CD4-positive, CD25-positive, alpha-beta regulatory T cell (primary cell): ENCODE results near the gene AIG1. TPM values are rescaled to one million over a fixed set of nuclear protein-coding genes. Genes with fewer than 3 reads are reported as not detected.
A peak's percentile ranks its signal among the peaks of the same experiment; 100 is the strongest.
"Not testable (repeated sequence)": the region's sequence is repeated elsewhere in the genome, so short reads cannot be mapped to it uniquely, and the experiment has no call there.

Experiments
- ATAC-seq, 2 donors: fragments of 150-1000 bp; cut with Tn5 transposase; one replicate each; pipeline ENCODE4 v1.10.0; 2021; ENCODE audit warnings: low read depth in 2 of 2, moderate number of reproducible peaks in 2 of 2, moderate library complexity in 1 of 2
- DNase-seq, 3 donors: peaks; one replicate each; pipeline versions ENCODE4 v3.0.0 to v3.0.0-alpha.2; 2012 to 2022; ENCODE audit warnings: mixed read lengths in 1 of 3
- H3K27ac ChIP-seq: one replicate; pipeline ENCODE4 v1.7.0; 2013; ENCODE audit warnings: mild to moderate bottlenecking, low read length; ENCODE audit not compliant: insufficient read depth, poor library complexity, severe bottlenecking
- H3K27me3 ChIP-seq: one replicate; pipeline ENCODE4 v1.7.0; 2013; ENCODE audit warnings: low read length; ENCODE audit not compliant: control insufficient read depth, insufficient read depth
- H3K36me3 ChIP-seq: one replicate; pipeline ENCODE4 v1.7.0; 2013; ENCODE audit warnings: mild to moderate bottlenecking, low read length, moderate library complexity; ENCODE audit not compliant: control insufficient read depth, insufficient read depth
- H3K4me1 ChIP-seq: 2 replicates; pipeline ENCODE4 v1.7.0; 2013; ENCODE audit warnings: mild to moderate bottlenecking, low read length; ENCODE audit not compliant: insufficient read depth, control insufficient read depth, poor library complexity, severe bottlenecking
- H3K4me3 ChIP-seq: one replicate; pipeline ENCODE4 v1.7.0; 2013; ENCODE audit warnings: low read depth, mild to moderate bottlenecking, low read length, moderate library complexity
- H3K9me3 ChIP-seq, 2 experiments: 1 replicate in 1 of 2; 2 replicates in 1 of 2; pipeline ENCODE4 v1.7.0; 2013; ENCODE audit warnings: low read length in 2 of 2, mild to moderate bottlenecking in 1 of 2, moderate library complexity in 1 of 2; ENCODE audit not compliant: control insufficient read depth in 2 of 2
- H3K27ac Mint-ChIP-seq, 3 donors: one replicate each; pipeline ENCODE4 v1.8.0; 2020 to 2022; ENCODE audit warnings: mild to moderate bottlenecking in 3 of 3, mixed read lengths in 3 of 3, moderate library complexity in 2 of 3
- H3K27me3 Mint-ChIP-seq: one replicate; pipeline ENCODE4 v1.8.0; 2022; ENCODE audit warnings: mild to moderate bottlenecking, mixed read lengths
- H3K36me3 Mint-ChIP-seq: one replicate; pipeline ENCODE4 v1.8.0; 2020; ENCODE audit warnings: mixed read lengths
- H3K4me1 Mint-ChIP-seq, 4 donors: one replicate each; pipeline ENCODE4 v1.8.0; 2020 to 2022; ENCODE audit warnings: mixed read lengths in 4 of 4, mild to moderate bottlenecking in 1 of 4
- H3K4me3 Mint-ChIP-seq, 4 donors: one replicate each; pipeline ENCODE4 v1.8.0; 2020 to 2022; ENCODE audit warnings: mild to moderate bottlenecking in 4 of 4, mixed read lengths in 4 of 4, moderate library complexity in 3 of 4
- H3K9me3 Mint-ChIP-seq, 7 donors: one replicate each; pipeline ENCODE4 v1.8.0; 2020 to 2022; ENCODE audit warnings: mixed read lengths in 7 of 7, mild to moderate bottlenecking in 3 of 7, moderate library complexity in 2 of 7
- polyA plus RNA-seq, 4 donors: library from polyadenylated mRNA; unstranded; fragments of 300-500 nt; fragmentation: Illumina TruSeq; gene quantifications; one replicate each; pipeline ENCODE4 v1.2.3, GENCODE V29; 2021
- total RNA-seq: library from RNA; stranded (reverse); gene quantifications from one replicate; pipeline ENCODE4 v1.2.3, GENCODE V29; 2022

The AIG1 gene
- total RNA-seq (4.2 TPM), polyA plus RNA-seq (10 to 100 TPM in 3 of 4 donors, 1 to 10 TPM in 1; 7.5 to 19.6 (median 15.6) TPM)

GRCh38 chr6:143060806-143061596 lies at the start of gene AIG1:
AIG1 (plus strand) TSS chr6:143060889; CDS start chr6:143060926, 37 bp downstream.
- peaks cover 16 to 43% (median 20%) of the 10 kb centered on the region in 4 donors for H3K4me1 Mint-ChIP-seq
- peaks cover 23% of the 10 kb centered on the region for H3K27me3 Mint-ChIP-seq
- peaks cover 0 to 1% (median 0%) of the 10 kb centered on the region in 7 donors for H3K9me3 Mint-ChIP-seq
- Histone ChIP-seq H3K36me3 (no peaks in the 10 kb centered on the region), H3K9me3 (no peaks in the 10 kb centered on the region), H3K27ac (peak within 1 kb of the TSS; percentile 78), H3K4me1 (peaks cover 16% of the 10 kb centered on the region), H3K4me3 (peak within 1 kb of the TSS; percentile 83), H3K27me3 (no peaks in the 10 kb centered on the region)
- no peaks in the 10 kb centered on the region for H3K36me3 Mint-ChIP-seq
- DNase-seq (peak; percentile 60 to 67 (median 65)), ATAC-seq (peak; percentile 59 to 63)
- peak within 1 kb of the TSS; percentile 97 to 99 (median 98) for H3K27ac Mint-ChIP-seq
- H3K4me3 Mint-ChIP-seq = peak within 1 kb of the TSS; percentile 88 to 98 (median 96)

- DNase-seq (no peak), ATAC-seq (no peak)
- no peaks in the 10 kb centered on the region for H3K9me3 Mint-ChIP-seq
- Histone ChIP-seq H3K36me3 (no peaks in the 10 kb centered on the region), H3K4me3 (no peak overlapping the region), H3K9me3 (no peaks in the 10 kb centered on the region), H3K27me3 (peaks cover 5% of the 10 kb centered on the region), H3K4me1 (no peaks in the 10 kb centered on the region), H3K27ac (no peak overlapping the region)
- H3K36me3 Mint-ChIP-seq = no peaks in the 10 kb centered on the region
- peak overlapping the region in 1 of 3 donors; percentile 30 for H3K27ac Mint-ChIP-seq
- no peak overlapping the region for H3K4me3 Mint-ChIP-seq
- H3K27me3 Mint-ChIP-seq = peaks cover 3% of the 10 kb centered on the region
- peaks cover 0 to 2% (median 0%) of the 10 kb centered on the region in 4 donors for H3K4me1 Mint-ChIP-seq
Observed at GRCh38 chr6:143014764-143015163, 45.9 kb upstream of the AIG1 start.

- no peak overlapping the region for H3K27ac ChIP-seq
- Mint-ChIP-seq H3K9me3 (no peaks in the 10 kb centered on the region), H3K36me3 (no peaks in the 10 kb centered on the region), H3K27me3 (no peaks in the 10 kb centered on the region), H3K4me3 (no peak overlapping the region), H3K27ac (no peak overlapping the region), H3K4me1 (peaks cover 0 to 2% (median 0%) of the 10 kb centered on the region in 4 donors)
- no peak overlapping the region for H3K4me3 ChIP-seq
- no peaks in the 10 kb centered on the region for H3K4me1 ChIP-seq
- peaks cover 5% of the 10 kb centered on the region for H3K27me3 ChIP-seq
- H3K36me3 ChIP-seq = no peaks in the 10 kb centered on the region
- ATAC-seq = no peak
- DNase-seq = no peak
- no peaks in the 10 kb centered on the region for H3K9me3 ChIP-seq
Observed at GRCh38 chr6:143015300-143015706, 45.4 kb upstream of the AIG1 start.

GRCh38 chr6:143018955-143019354 lies 41.7 kb upstream of the AIG1 start:
- H3K27ac ChIP-seq = no peak overlapping the region
- H3K9me3 Mint-ChIP-seq = peaks cover 0 to 5% (median 3%) of the 10 kb centered on the region in 7 donors
- no peaks in the 10 kb centered on the region for H3K36me3 ChIP-seq
- H3K36me3 Mint-ChIP-seq = no peaks in the 10 kb centered on the region
- no peak for DNase-seq
- H3K27me3 Mint-ChIP-seq = no peaks in the 10 kb centered on the region
- no peaks in the 10 kb centered on the region for H3K9me3 ChIP-seq
- no peak for ATAC-seq
- H3K4me3 Mint-ChIP-seq = no peak overlapping the region
- no peak overlapping the region for H3K4me3 ChIP-seq
- H3K27ac Mint-ChIP-seq = no peak overlapping the region
- H3K4me1 ChIP-seq = no peaks in the 10 kb centered on the region
- no peaks in the 10 kb centered on the region for H3K27me3 ChIP-seq
- H3K4me1 Mint-ChIP-seq = peaks cover 0 to 2% (median 0%) of the 10 kb centered on the region in 4 donors

- H3K27ac Mint-ChIP-seq, ATAC-seq, H3K9me3 Mint-ChIP-seq: not testable (repeated sequence)
Observed at GRCh38 chr6:143020862-143021261, 39.8 kb upstream of the AIG1 start.

GRCh38 chr6:143021543-143021942 lies 39.1 kb upstream of the AIG1 start:
- H3K4me1 Mint-ChIP-seq = no peaks in the 10 kb centered on the region
- H3K36me3 Mint-ChIP-seq = no peaks in the 10 kb centered on the region
- no peak overlapping the region for H3K4me3 Mint-ChIP-seq
- no peak for ATAC-seq
- Histone ChIP-seq H3K9me3 (no peaks in the 10 kb centered on the region), H3K27ac (no peak overlapping the region), H3K4me1 (no peaks in the 10 kb centered on the region), H3K4me3 (no peak overlapping the region), H3K27me3 (no peaks in the 10 kb centered on the region), H3K36me3 (no peaks in the 10 kb centered on the region)
- peaks cover 0 to 5% (median 3%) of the 10 kb centered on the region in 7 donors for H3K9me3 Mint-ChIP-seq
- DNase-seq = no peak
- H3K27me3 Mint-ChIP-seq = no peaks in the 10 kb centered on the region
- no peak overlapping the region for H3K27ac Mint-ChIP-seq

More at GRCh38 chr6:143020862-143021261, 39.8 kb upstream of the AIG1 start:
- not testable (repeated sequence) for H3K36me3 Mint-ChIP-seq, DNase-seq, H3K9me3 ChIP-seq, H3K4me1 ChIP-seq, H3K27me3 Mint-ChIP-seq, H3K27ac ChIP-seq, H3K27me3 ChIP-seq, H3K4me3 ChIP-seq, H3K4me1 Mint-ChIP-seq, H3K4me3 Mint-ChIP-seq, H3K36me3 ChIP-seq

GRCh38 chr6:143022587-143022986 lies 38.1 kb upstream of the AIG1 start:
- H3K27me3 Mint-ChIP-seq = no peaks in the 10 kb centered on the region
- peaks cover 0 to 5% (median 3%) of the 10 kb centered on the region in 7 donors for H3K9me3 Mint-ChIP-seq
- no peaks in the 10 kb centered on the region for H3K9me3 ChIP-seq
- H3K4me3 Mint-ChIP-seq = no peak overlapping the region
- no peak overlapping the region for H3K27ac ChIP-seq
- no peaks in the 10 kb centered on the region for H3K27me3 ChIP-seq
- no peak for DNase-seq
- no peaks in the 10 kb centered on the region for H3K36me3 ChIP-seq
- H3K4me1 ChIP-seq = no peaks in the 10 kb centered on the region
- no peak overlapping the region for H3K4me3 ChIP-seq
- H3K36me3 Mint-ChIP-seq = no peaks in the 10 kb centered on the region
- ATAC-seq = no peak
- peaks cover 0 to 7% (median 0%) of the 10 kb centered on the region in 4 donors for H3K4me1 Mint-ChIP-seq
- H3K27ac Mint-ChIP-seq = no peak overlapping the region

GRCh38 chr6:143023695-143024094 lies 37.0 kb upstream of the AIG1 start:
- no peaks in the 10 kb centered on the region for H3K27me3 ChIP-seq
- no peak overlapping the region for H3K4me3 ChIP-seq
- ATAC-seq = no peak
- no peaks in the 10 kb centered on the region for H3K36me3 Mint-ChIP-seq
- no peak overlapping the region for H3K27ac ChIP-seq
- no peaks in the 10 kb centered on the region for H3K9me3 ChIP-seq
- H3K9me3 Mint-ChIP-seq = peaks cover 0 to 5% (median 3%) of the 10 kb centered on the region in 7 donors
- H3K27ac Mint-ChIP-seq = no peak overlapping the region
- H3K4me3 Mint-ChIP-seq = no peak overlapping the region
- no peak for DNase-seq
- no peaks in the 10 kb centered on the region for H3K4me1 ChIP-seq
- peaks cover 0 to 7% (median 0%) of the 10 kb centered on the region in 4 donors for H3K4me1 Mint-ChIP-seq
- no peaks in the 10 kb centered on the region for H3K36me3 ChIP-seq
- no peaks in the 10 kb centered on the region for H3K27me3 Mint-ChIP-seq
